BJ (cell line): ENCODE measurements around the gene ETS1. TPM values are rescaled to one million over a fixed set of nuclear protein-coding genes. Genes with fewer than 3 reads are reported as not detected.

ENCODE experiments used
- CTCF ChIA-PET: fragments of 350-600 bp; formaldehyde crosslinking; extraction: SDS; loops from one replicate; lab custom pipeline; 2021; ENCODE audit warnings: antibody characterized with exemption, inconsistent platforms; lab: Yijun Ruan, JAX
- POLR2A ChIA-PET: fragments of 300-600 bp; sonication (Branson Sonifier 250); formaldehyde crosslinking; extraction: SDS; loops from one replicate; lab custom pipeline; 2021; ENCODE audit warnings: antibody characterized with exemption; lab: Charles Lee
- DNase-seq: peaks from one replicate; pipeline ENCODE4 v3.0.0-alpha.2; 2011; ENCODE audit warnings: low read depth
- H3K27me3 ChIP-seq: 2 replicates; pipeline ENCODE4 v1.6.0; 2011; ENCODE audit warnings: low read length; ENCODE audit not compliant: control insufficient read depth, insufficient read depth
- H3K36me3 ChIP-seq: 2 replicates; pipeline ENCODE4 v1.5.1; 2011; ENCODE audit warnings: low read length; ENCODE audit not compliant: control insufficient read depth, insufficient read depth
- H3K4me3 ChIP-seq: 2 replicates; pipeline ENCODE4 v1.5.1; 2011; ENCODE audit warnings: low read depth, mild to moderate bottlenecking, control low read depth, low read length
- CTCF ChIP-seq: IDR thresholded peaks from 2 replicates; pipeline ENCODE4 v1.5.1; 2011; ENCODE audit warnings: low read depth, mild to moderate bottlenecking, control low read depth, inconsistent platforms, low read length, moderate library complexity; ENCODE audit not compliant: insufficient read depth
- polyA plus RNA-seq: library from polyadenylated mRNA; depleted of rRNA; stranded (reverse); fragments of >200 nt; gene quantifications from 2 replicates; pipeline ENCODE4 v1.2.3, GENCODE V29; 2011

ETS1 gene
- polyA plus RNA-seq, 1 experiment, result 38.5 TPM

- no peak overlapping the region for H3K4me3 ChIP-seq
- H3K27me3 ChIP-seq, result no peaks in the 10 kb centered on the region
- ChIA-PET POLR2A (no interaction called here), CTCF (interaction anchor here (1.1 to 2.0 kb wide), 3 partner anchors 11 to 344 kb away, joined by 3 to 8 read pairs (median 4); no protein-coding TSS in a partner anchor)
- no peak for TF ChIP-seq CTCF
- peaks cover 7% of the 10 kb centered on the region for H3K36me3 ChIP-seq
- DNase-seq, result no peak
These were observed 70.5 kb downstream of the ETS1 start for GRCh38 chr11:128516886-128517285.

- no peak for TF ChIP-seq CTCF
- no peak overlapping the region for H3K4me3 ChIP-seq
- peaks cover 7% of the 10 kb centered on the region for H3K36me3 ChIP-seq
- POLR2A ChIA-PET, result no interaction called here
- H3K27me3 ChIP-seq, result no peaks in the 10 kb centered on the region
- CTCF ChIA-PET, result interaction anchor here (0.7 to 1.5 kb wide), 6 partner anchors 19 to 343 kb away, joined by 3 to 4 read pairs (median 3); no protein-coding TSS in a partner anchor
- no peak for DNase-seq
These were observed 71.3 kb downstream of the ETS1 start for GRCh38 chr11:128515826-128516778.

DNA sequence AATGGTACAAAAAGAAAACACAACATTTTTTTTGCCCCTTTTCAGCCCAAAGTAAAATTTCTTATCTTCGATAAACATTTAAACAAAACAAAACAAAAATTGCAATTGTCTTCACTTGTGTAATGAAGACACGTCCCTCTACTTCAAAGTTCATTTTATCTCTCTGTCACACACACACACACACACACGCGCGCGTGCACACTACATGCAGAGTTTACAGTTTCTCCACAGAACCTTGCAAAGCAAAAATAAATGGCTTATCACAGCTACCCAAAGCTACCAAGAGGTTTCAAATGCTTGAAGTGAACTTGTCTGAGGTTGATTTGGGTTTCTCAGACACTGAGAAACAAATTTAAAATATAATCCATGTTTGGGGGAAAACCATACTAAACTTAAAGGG lies 72.3 kb downstream of the ETS1 start:
- TF ChIP-seq CTCF, result no peak
- no peak overlapping the region for H3K4me3 ChIP-seq
- H3K27me3 ChIP-seq, result no peaks in the 10 kb centered on the region
- peaks cover 7% of the 10 kb centered on the region for H3K36me3 ChIP-seq
- ChIA-PET CTCF (interaction anchor here (0.8 to 1.5 kb wide), 2 partner anchors 39 to 77 kb away, joined by 3 read pairs; no protein-coding TSS in a partner anchor), POLR2A (no interaction called here)
- DNase-seq, result no peak

GRCh38 chr11:128513915-128514681 lies 73.3 kb downstream of the ETS1 start:
- POLR2A ChIA-PET, result no interaction called here
- no peak overlapping the region for H3K4me3 ChIP-seq
- CTCF ChIA-PET, result no interaction called here
- H3K36me3 ChIP-seq, result peaks cover 7% of the 10 kb centered on the region
- H3K27me3 ChIP-seq, result no peaks in the 10 kb centered on the region
- no peak for TF ChIP-seq CTCF
- DNase-seq, result no peak
